ENCODE data around the gene SLC23A3.

GRCh38 chr2:219159771-219160185 lies 10.1 kb downstream of the SLC23A3 start:
- TF ChIP-seq CTCF (conservative IDR thresholded peaks at IDR 0.05 in 1 of 2, IDR thresholded peaks at IDR 0.05 in 1 of 2; ENCODE audit: extremely low read depth in 1 of 2, insufficient read depth in 1 of 2, low read depth in 1 of 2, low read length in 2 of 2) (no peak), EZH2 (IDR thresholded peaks at IDR 0.05; ENCODE audit: borderline replicate concordance, low read length) (no peak)
